HG02642 (cell line): ENCODE measurements around the gene PINLYP.
"Not testable (repeated sequence)": the region's sequence is repeated elsewhere in the genome, so short reads cannot be mapped to it uniquely, and the experiment has no call there.

Experiments
- ATAC-seq: cut with Tn5 transposase; IDR thresholded peaks from one replicate; pipeline ENCODE4 v1.9.1; 2021; ENCODE audit warnings: mild to moderate bottlenecking; ENCODE audit not compliant: unreplicated experiment, poor library complexity

PINLYP gene

GRCh38 chr19:43575955-43576878 is 616 bp downstream of the PINLYP start:
- ATAC-seq: no peak

GRCh38 chr19:43578787-43579186 is 3.2 kb downstream of the PINLYP start:
- no peak for ATAC-seq

GRCh38 chr19:43581467-43581866 is 5.9 kb downstream of the PINLYP start:
- ATAC-seq: no peak

GRCh38 chr19:43582495-43582894 is 6.9 kb downstream of the PINLYP start:
- no peak for ATAC-seq

- no peak for ATAC-seq
Measured at GRCh38 chr19:43584484-43584883, 8.9 kb downstream of the PINLYP start.

GRCh38 chr19:43586346-43586745 is 10.7 kb downstream of the PINLYP start:
- no peak for ATAC-seq

GRCh38 chr19:43587029-43587428 is 11.4 kb downstream of the PINLYP start:
- not testable (repeated sequence) for ATAC-seq

- no peak for ATAC-seq
Measured at GRCh38 chr19:43589277-43589676, 13.7 kb downstream of the PINLYP start.

- no peak for ATAC-seq
Measured at GRCh38 chr19:43589678-43590077, 14.1 kb downstream of the PINLYP start.

GRCh38 chr19:43591904-43592772 is 16.5 kb downstream of the PINLYP start:
- no peak for ATAC-seq

- no peak for ATAC-seq
Measured at GRCh38 chr19:43592800-43593350, 17.3 kb downstream of the PINLYP start.

- no peak for ATAC-seq
Measured at GRCh38 chr19:43594081-43594697, 18.6 kb downstream of the PINLYP start.

GRCh38 chr19:43594710-43595604 is 19.4 kb downstream of the PINLYP start:
- no peak for ATAC-seq

- ATAC-seq: peak; percentile 3
Measured at GRCh38 chr19:43595605-43595998, 20.0 kb downstream of the PINLYP start.

- peak; percentile 86 for ATAC-seq
Measured at GRCh38 chr19:43595999-43596841, 20.6 kb downstream of the PINLYP start, which contains the start of the genes IRGQ and ZNF576. Gene IRGQ, minus strand, starts transcription at chr19:43596134. Its CDS starts 796 bp downstream, at chr19:43595338. Gene ZNF576, plus strand, starts transcription at chr19:43596595. Its CDS starts 514 bp downstream, at chr19:43597109.

GRCh38 chr19:43596842-43597461 is 21.4 kb downstream of the PINLYP start:
- no peak for ATAC-seq

GRCh38 chr19:43597876-43598275 is 22.3 kb downstream of the PINLYP start:
- no peak for ATAC-seq
